ENCODE measurements around the gene TVP23A. TPM values are rescaled to one million over a fixed set of nuclear protein-coding genes. Genes with fewer than 3 reads are reported as not detected.

Gene TVP23A
- polyA plus RNA-seq (2012; rRNA removed), result 0.24 and 0.35 TPM in 2 replicates
- polyA plus RNA-seq (2012; cell fraction: cytosol; rRNA removed), result 0.36 and 0.51 TPM in 2 replicates
- polyA plus RNA-seq (2012; cell fraction: nucleus; rRNA removed), result 0.39 and 0.55 TPM in 2 replicates

DNA sequence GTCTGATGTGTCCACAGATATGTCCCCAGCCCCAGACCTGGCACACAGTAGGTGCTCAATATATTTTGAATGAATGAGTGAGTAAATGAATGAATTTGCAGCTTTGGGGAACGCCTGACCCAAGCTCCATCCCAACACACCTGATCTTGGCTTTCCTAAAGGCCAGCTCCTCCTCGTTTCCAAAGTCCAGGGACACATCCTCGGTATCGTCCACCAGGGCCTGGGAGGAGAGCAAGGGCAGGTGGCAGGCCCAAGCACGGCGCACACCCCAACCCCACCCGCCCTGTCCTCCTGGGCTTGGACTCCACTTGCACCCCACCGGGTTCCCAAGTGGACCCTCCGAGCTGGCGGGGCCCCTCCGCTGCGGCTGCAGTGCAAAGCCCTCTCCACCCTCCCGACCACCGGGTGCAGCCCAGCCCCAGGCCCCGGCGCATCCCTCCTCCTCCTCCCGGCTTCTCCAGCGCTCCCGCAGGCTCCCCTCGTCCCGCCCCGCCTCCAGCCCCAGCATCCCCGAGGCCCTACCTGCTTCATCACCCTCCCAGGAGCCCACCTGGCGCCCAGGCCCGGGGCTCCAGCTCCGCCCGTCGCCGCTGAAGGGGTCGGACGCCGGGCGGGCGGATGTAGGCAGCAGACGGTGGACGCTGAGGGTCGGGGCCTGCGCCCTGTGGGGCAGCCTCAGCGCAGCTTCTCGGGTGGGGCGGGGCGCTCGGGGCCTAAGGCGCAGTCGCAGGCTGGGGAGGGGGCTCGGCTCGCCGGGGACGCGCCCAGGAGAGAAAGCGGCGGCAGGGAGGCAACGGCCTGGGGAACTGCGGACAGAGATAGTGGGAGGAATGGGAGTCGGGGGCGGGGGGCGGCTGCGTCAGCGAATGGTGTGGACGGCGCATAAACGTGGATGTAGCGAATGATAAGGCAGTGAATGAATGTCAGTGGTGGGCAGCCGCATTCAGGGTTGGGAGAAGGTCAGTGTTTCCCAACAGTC, at the start of gene TVP23A:
TVP23A (minus strand) TSS at position 832 of the 979 bp plus-strand sequence; CDS start at position 531, 301 bp downstream.
- H3K36me3 ChIP-seq (replicated peaks in 1 of 2; ENCODE audit: control insufficient read depth in 1 of 2, insufficient read depth in 2 of 2, low read length in 1 of 2), result no peaks in the 10 kb centered on the region
- CTCF ChIA-PET, result interaction anchor here (1.3 to 1.8 kb wide), 2 partner anchors 12 to 100 kb away, joined by 4 to 8 read pairs; no protein-coding TSS in a partner anchor
- no peaks in the 10 kb centered on the region for H3F3A ChIP-seq (replicated peaks; ENCODE audit: insufficient read depth)
- peak; percentile 11 for TF ChIP-seq CHD2 (IDR thresholded peaks at IDR 0.05; ENCODE audit: low read length, partially characterized antibody)
- no peak for TF ChIP-seq TEAD4 (IDR thresholded peaks at IDR 0.05; ENCODE audit: borderline replicate concordance, insufficient read depth)
- TF ChIP-seq, protein P1, sequence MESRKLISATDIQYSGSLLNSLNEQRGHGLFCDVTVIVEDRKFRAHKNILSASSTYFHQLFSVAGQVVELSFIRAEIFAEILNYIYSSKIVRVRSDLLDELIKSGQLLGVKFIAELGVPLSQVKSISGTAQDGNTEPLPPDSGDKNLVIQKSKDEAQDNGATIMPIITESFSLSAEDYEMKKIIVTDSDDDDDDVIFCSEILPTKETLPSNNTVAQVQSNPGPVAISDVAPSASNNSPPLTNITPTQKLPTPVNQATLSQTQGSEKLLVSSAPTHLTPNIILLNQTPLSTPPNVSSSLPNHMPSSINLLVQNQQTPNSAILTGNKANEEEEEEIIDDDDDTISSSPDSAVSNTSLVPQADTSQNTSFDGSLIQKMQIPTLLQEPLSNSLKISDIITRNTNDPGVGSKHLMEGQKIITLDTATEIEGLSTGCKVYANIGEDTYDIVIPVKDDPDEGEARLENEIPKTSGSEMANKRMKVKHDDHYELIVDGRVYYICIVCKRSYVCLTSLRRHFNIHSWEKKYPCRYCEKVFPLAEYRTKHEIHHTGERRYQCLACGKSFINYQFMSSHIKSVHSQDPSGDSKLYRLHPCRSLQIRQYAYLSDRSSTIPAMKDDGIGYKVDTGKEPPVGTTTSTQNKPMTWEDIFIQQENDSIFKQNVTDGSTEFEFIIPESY (IDR thresholded peaks at IDR 0.05; ENCODE audit: borderline replicate concordance, low read depth), result no peak
- TF ChIP-seq ELF1 (IDR thresholded peaks at IDR 0.05), result no peak
- TF ChIP-seq NFIC (IDR thresholded peaks at IDR 0.05; ENCODE audit: borderline replicate concordance), result no peak
- peak; percentile 50 for TF ChIP-seq GATA2 (CRISPR knock-in tag; IDR thresholded peaks at IDR 0.05)
- peak; percentile 87 for DNase-seq
- H3K4me2 ChIP-seq, result no peak within 1 kb of the TSS
- peak within 1 kb of the TSS in 1 of 2 experiments; percentile 72; a peak in 1 of 4 replicates for H3K27ac ChIP-seq (ENCODE audit: low read depth in 2 of 2, low read length in 1 of 2)
- H3K4me1 ChIP-seq (ENCODE audit: control insufficient read depth in 1 of 2, insufficient read depth in 2 of 2, low read depth in 1 of 2, low read length in 1 of 2), result peaks cover 0 to 19% of the 10 kb centered on the region in 2 experiments; a peak in 1 of 4 replicates
- H4K20me1 ChIP-seq (ENCODE audit: insufficient read depth), result no peaks in the 10 kb centered on the region
- no peak within 1 kb of the TSS for H2AFZ ChIP-seq (ENCODE audit: low read depth)
- no peaks in the 10 kb centered on the region for H3K79me2 ChIP-seq (ENCODE audit: insufficient read depth)
- whole genome bisulfite sequencing (ENCODE audit: low lambda C conversion rate), result 31% methylated on average over 40 of the region's 64 CpGs
- POLR2A ChIA-PET, result interaction anchor here (0.6 to 1.7 kb wide), 3 partner anchors 10 to 100 kb away, joined by 3 to 7 read pairs (median 7); partner anchors contain the start of gene NUBP1
- H3K9me2 ChIP-seq, result no peaks in the 10 kb centered on the region
- H3K9ac ChIP-seq, result no peak within 1 kb of the TSS
- H3K4me3 ChIP-seq (ENCODE audit: low read depth in 2 of 2, low read length in 1 of 2), result peak within 1 kb of the TSS in 1 of 2 experiments; percentile 41; a peak in 2 of 4 replicates
- no peaks in the 10 kb centered on the region for H3K27me3 ChIP-seq (ENCODE audit: insufficient read depth)
- H3K9me3 ChIP-seq, result no peaks in the 10 kb centered on the region

DNA sequence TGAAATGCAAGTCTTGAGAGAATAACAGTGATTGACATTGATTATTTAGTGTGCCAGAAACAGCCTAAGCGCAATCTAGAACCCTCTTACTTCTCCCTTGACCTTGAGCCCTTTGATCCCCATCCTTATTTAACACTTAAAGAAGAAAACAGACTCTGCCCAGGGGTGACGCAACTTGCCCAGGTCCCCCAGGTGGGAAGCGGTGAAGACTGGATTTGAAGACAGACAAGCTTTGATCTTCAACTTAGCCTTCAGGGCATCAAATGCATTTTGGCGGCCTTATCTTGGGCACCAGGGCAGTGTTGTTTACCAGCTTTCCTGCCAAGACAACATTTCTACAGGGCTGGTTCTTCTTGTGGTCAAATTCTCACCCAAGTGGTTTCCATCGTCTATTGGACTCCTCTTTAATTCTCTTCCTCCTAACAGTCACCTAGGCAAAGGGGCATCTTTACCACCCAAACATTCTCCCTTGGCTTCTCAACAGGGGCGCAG, 49.6 kb upstream of the TVP23A start:
- Histone ChIP-seq H3K4me1 (ENCODE audit: control insufficient read depth in 1 of 2, insufficient read depth in 2 of 2, low read depth in 1 of 2, low read length in 1 of 2) (peaks cover 0 to 15% of the 10 kb centered on the region in 2 experiments; a peak in 2 of 4 replicates), H2AFZ (ENCODE audit: low read depth) (no peak overlapping the region), H3K9me3 (no peaks in the 10 kb centered on the region), H3K9me2 (no peaks in the 10 kb centered on the region), H3K79me2 (ENCODE audit: insufficient read depth) (no peaks in the 10 kb centered on the region), H3K27me3 (ENCODE audit: insufficient read depth) (no peaks in the 10 kb centered on the region), H3K27ac (ENCODE audit: low read depth in 2 of 2, low read length in 1 of 2) (no peak overlapping the region), H3K4me3 (ENCODE audit: low read depth in 2 of 2, low read length in 1 of 2) (no peak overlapping the region), H3K36me3 (replicated peaks in 1 of 2; ENCODE audit: control insufficient read depth in 1 of 2, insufficient read depth in 2 of 2, low read length in 1 of 2) (no peaks in the 10 kb centered on the region), H3K9ac (no peak overlapping the region), H3F3A (replicated peaks; ENCODE audit: insufficient read depth) (no peaks in the 10 kb centered on the region), H3K4me2 (no peak overlapping the region), H4K20me1 (ENCODE audit: insufficient read depth) (no peaks in the 10 kb centered on the region)
- POLR2A ChIA-PET, result no interaction called here
- CTCF ChIA-PET, result interaction anchor here (0.6 kb wide), 1 partner anchor 74 kb away, joined by 3 read pairs; no protein-coding TSS in a partner anchor
- no peak for DNase-seq
- 88% methylated on average over 6 of the region's 6 CpGs for WGBS (ENCODE audit: low lambda C conversion rate)
- TF ChIP-seq SMC3 (IDR thresholded peaks at IDR 0.05; ENCODE audit: low read depth, low read length) (no peak), RAD21 (IDR thresholded peaks at IDR 0.05; ENCODE audit: low read length) (no peak), TCF12 (IDR thresholded peaks at IDR 0.05) (no peak), CHD2 (IDR thresholded peaks at IDR 0.05; ENCODE audit: low read length, partially characterized antibody) (no peak), JUND (IDR thresholded peaks at IDR 0.05) (no peak), PBX3 (IDR thresholded peaks at IDR 0.05) (no peak), TEAD4 (IDR thresholded peaks at IDR 0.05; ENCODE audit: borderline replicate concordance, insufficient read depth) (no peak), YY1 (IDR thresholded peaks at IDR 0.05; ENCODE audit: low read depth) (no peak), NRF1 (IDR thresholded peaks at IDR 0.05; ENCODE audit: low read depth, low read length) (no peak), GABPA (IDR thresholded peaks at IDR 0.05; ENCODE audit: low read depth) (no peak), FOXJ3 (CRISPR knock-in tag; IDR thresholded peaks at IDR 0.05) (no peak), USF2 (IDR thresholded peaks at IDR 0.05; ENCODE audit: borderline replicate concordance, low read depth, low read length) (no peak)
- TF ChIP-seq, protein P2, sequence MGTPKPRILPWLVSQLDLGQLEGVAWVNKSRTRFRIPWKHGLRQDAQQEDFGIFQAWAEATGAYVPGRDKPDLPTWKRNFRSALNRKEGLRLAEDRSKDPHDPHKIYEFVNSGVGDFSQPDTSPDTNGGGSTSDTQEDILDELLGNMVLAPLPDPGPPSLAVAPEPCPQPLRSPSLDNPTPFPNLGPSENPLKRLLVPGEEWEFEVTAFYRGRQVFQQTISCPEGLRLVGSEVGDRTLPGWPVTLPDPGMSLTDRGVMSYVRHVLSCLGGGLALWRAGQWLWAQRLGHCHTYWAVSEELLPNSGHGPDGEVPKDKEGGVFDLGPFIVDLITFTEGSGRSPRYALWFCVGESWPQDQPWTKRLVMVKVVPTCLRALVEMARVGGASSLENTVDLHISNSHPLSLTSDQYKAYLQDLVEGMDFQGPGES (IDR thresholded peaks at IDR 0.05; ENCODE audit: low read depth, low read length), result no peak
- TF ChIP-seq, protein P1 (IDR thresholded peaks at IDR 0.05; ENCODE audit: borderline replicate concordance, low read depth), result no peak
